Mucosa of stomach (tissue), 1 donor: Measurements from ENCODE around the gene KLHL1.

Experiments used
- H3K27me3 ChIP-seq: one replicate; pipeline ENCODE4 v1.7.0; 2013; ENCODE audit warnings: mild to moderate bottlenecking, low read length; ENCODE audit not compliant: control insufficient read depth, insufficient read depth
- H3K36me3 ChIP-seq: one replicate; pipeline ENCODE4 v1.7.0; 2013; ENCODE audit warnings: low read length; ENCODE audit not compliant: control insufficient read depth, insufficient read depth
- H3K4me1 ChIP-seq: one replicate; pipeline ENCODE4 v1.7.0; 2013; ENCODE audit warnings: mild to moderate bottlenecking, low read length; ENCODE audit not compliant: control insufficient read depth, insufficient read depth
- H3K4me3 ChIP-seq: one replicate; pipeline ENCODE4 v1.7.0; 2013; ENCODE audit warnings: low read length
- H3K9ac ChIP-seq: one replicate; pipeline ENCODE4 v1.7.0; 2013; ENCODE audit warnings: mild to moderate bottlenecking, low read length, moderate library complexity
- H3K9me3 ChIP-seq: one replicate; pipeline ENCODE4 v1.7.0; 2013; ENCODE audit warnings: mild to moderate bottlenecking, low read length, moderate library complexity; ENCODE audit not compliant: control insufficient read depth
- donor health status: Pancreatic carcinoma.

KLHL1 gene

DNA sequence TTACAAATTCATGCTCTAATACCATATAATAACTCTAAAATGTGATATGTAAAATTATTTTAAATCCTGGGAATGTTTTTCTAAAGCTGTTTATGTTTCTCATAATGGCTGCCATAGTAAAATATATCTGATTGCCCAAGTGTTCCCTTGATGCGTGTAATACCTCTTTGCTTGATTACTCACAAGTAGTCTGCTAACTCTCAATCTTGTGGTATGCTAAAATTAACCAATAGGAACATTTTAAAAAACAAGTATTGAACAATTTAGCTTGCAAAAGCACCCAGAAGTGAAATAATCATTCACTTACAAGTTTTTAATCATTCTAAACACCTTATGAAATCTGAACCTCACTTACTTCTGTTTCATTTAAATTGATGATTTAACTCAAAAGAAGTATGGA is 386.6 kb downstream of the KLHL1 start:
- no peak overlapping the region for H3K4me3 ChIP-seq
- H3K36me3 ChIP-seq, result no peaks in the 10 kb centered on the region
- no peaks in the 10 kb centered on the region for H3K27me3 ChIP-seq
- H3K9ac ChIP-seq, result no peak overlapping the region
- H3K4me1 ChIP-seq, result no peaks in the 10 kb centered on the region
- H3K9me3 ChIP-seq, result no peaks in the 10 kb centered on the region

DNA sequence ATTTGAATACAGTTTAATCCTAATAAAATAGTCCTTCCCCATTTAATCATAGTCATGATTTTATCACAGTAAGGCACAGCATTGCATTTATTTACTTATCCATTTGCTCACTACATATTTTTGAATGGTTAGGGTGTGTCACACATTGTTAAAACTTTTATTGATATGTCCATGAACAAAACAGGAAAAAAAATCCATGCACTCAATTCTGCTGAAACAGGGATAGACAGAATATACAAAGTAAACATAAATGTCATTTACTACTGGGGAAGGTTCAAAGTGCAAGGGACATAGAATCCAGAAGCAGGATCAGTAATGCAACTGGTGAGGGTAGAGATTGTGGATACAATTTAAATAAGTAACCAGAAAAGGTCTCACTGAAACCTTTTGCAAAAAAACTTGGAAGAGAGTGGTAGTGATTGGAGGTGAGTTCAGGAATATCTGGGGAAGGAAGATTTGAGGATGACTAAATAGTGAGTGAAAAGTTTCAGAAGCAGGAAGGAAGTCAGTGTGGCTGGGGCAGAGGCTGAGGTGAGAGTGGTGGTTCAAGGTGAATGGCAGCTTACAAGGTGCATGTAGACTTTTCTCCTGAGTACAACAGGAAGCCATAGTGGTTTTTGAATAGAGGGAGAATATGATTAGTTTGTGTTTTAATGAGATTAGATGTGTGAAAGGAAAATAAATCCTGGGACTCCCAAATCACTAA is 387.8 kb downstream of the KLHL1 start:
- no peak overlapping the region for H3K9ac ChIP-seq
- H3K4me1 ChIP-seq, result no peaks in the 10 kb centered on the region
- H3K36me3 ChIP-seq, result no peaks in the 10 kb centered on the region
- no peak overlapping the region for H3K4me3 ChIP-seq
- H3K9me3 ChIP-seq, result no peaks in the 10 kb centered on the region
- no peaks in the 10 kb centered on the region for H3K27me3 ChIP-seq

DNA sequence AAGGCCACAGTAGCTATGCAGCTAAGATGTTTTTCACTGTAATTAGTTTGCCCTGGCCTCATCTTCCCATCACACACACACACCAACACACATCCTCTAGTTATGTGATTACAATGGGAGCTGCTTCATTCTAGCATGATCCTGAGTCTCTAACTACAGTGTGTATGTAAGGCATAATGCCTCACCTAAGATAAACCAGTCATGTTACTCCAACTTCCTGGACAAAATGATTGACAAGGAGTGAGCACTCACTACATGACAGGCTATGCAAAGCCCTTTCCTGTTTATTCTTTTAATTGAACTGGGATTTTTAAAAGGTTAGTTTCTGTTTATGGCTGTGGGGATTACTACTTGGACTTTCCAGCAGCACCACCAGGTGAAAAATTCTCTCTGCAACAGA is 401.4 kb downstream of the KLHL1 start:
- H3K36me3 ChIP-seq, result no peaks in the 10 kb centered on the region
- no peaks in the 10 kb centered on the region for H3K4me1 ChIP-seq
- no peaks in the 10 kb centered on the region for H3K27me3 ChIP-seq
- H3K9me3 ChIP-seq, result no peaks in the 10 kb centered on the region
- H3K4me3 ChIP-seq, result no peak overlapping the region
- no peak overlapping the region for H3K9ac ChIP-seq

DNA sequence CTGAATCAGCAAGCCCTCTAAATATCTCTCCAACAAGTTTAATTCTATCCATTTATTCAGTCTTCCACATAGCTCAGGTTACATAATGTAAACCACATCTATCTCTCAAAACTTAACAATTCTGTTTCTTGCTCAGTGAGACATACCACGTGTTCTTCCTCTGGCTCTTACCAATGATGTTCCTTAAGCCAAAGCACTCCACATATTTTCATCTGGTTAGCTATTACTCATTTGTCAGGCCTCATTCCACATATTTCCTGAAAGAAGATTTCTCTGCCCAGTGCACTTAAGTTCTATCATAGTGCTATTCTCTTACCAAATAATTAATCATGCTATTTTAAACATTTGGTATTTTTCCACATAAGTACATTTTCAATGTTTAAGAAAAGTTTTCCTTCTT is 403.9 kb downstream of the KLHL1 start:
- Histone ChIP-seq H3K36me3 (no peaks in the 10 kb centered on the region), H3K9me3 (no peaks in the 10 kb centered on the region), H3K4me3 (no peak overlapping the region), H3K4me1 (no peaks in the 10 kb centered on the region), H3K9ac (no peak overlapping the region), H3K27me3 (no peaks in the 10 kb centered on the region)

DNA sequence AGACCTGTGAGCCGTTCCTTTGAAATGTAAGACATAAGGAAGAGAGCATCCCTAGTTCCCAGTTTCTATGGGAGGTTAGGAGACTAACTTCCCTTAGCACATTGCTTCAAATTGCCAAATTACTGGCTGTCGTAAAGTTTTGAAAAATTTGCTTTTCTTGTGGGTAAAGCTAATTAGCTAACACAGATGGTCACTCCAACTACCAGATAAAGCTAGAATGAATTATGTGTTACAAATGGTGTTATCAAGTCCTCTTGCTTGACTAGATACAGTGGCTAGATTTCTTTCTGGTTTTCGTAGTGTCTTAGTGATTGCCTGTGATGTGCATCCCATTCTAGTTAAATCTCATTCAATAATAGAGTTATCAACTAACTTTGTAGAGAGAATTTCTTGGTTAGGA is 417.3 kb downstream of the KLHL1 start:
- Histone ChIP-seq H3K9me3 (no peaks in the 10 kb centered on the region), H3K27me3 (no peaks in the 10 kb centered on the region), H3K9ac (no peak overlapping the region), H3K4me3 (no peak overlapping the region), H3K36me3 (no peaks in the 10 kb centered on the region), H3K4me1 (no peaks in the 10 kb centered on the region)

DNA sequence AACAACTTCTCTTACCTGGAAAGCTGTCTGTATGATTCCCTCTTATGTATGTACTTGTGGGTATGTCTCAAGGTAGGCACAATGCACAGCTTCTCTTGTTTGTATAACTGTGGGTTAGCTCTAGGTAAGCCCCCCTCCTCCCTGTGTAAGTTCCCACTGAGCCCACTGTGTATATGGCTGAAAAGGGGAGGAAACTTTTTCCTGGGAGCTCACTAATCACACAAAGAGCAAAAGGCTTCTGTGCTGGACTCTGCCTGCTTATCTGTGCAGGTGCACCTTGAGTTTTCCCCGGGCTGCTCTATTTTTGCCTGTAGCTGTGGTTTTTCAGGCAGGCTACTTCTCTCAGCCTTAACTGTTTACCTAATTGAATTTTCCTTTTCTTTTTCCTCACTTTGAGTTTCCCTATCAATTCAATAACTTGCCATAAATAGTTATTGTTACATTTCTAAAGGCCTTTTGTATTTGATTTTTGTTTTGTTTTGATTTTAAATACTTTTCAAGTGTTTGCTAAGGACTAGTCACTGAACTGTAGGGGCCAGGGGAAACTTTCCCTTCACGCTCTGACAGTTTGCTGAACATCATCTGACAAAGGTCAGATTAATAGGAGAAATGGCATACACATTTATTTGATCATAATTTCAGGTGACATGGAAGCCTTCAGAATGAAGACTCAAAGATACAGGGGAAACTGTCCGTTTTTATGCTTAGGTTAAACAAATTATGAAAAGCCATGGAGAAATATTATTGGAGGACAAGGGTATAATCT is 424.1 kb downstream of the KLHL1 start:
- no peaks in the 10 kb centered on the region for H3K27me3 ChIP-seq
- H3K9ac ChIP-seq, result no peak overlapping the region
- no peaks in the 10 kb centered on the region for H3K4me1 ChIP-seq
- no peak overlapping the region for H3K4me3 ChIP-seq
- no peaks in the 10 kb centered on the region for H3K9me3 ChIP-seq
- H3K36me3 ChIP-seq, result no peaks in the 10 kb centered on the region

DNA sequence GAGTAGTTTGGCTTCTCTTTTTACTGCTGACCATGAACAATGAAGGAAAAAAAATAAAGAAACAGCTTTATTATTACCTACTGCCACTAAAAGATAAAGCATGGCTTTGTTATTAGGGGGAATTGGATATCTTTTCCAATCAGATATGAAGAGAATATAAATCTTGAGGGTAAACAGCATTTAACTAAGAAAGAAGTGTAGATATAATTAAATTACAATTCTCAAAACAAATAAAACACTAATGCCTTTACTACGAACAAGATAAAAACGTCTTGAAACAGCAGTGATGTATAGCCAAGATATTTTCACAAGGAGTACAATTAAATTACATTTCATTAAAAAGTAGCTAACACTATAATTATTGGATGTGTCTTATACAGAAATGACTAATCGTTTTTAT is 426.5 kb downstream of the KLHL1 start:
- Histone ChIP-seq H3K4me3 (no peak overlapping the region), H3K4me1 (no peaks in the 10 kb centered on the region), H3K9me3 (no peaks in the 10 kb centered on the region), H3K9ac (no peak overlapping the region), H3K36me3 (no peaks in the 10 kb centered on the region), H3K27me3 (no peaks in the 10 kb centered on the region)

DNA sequence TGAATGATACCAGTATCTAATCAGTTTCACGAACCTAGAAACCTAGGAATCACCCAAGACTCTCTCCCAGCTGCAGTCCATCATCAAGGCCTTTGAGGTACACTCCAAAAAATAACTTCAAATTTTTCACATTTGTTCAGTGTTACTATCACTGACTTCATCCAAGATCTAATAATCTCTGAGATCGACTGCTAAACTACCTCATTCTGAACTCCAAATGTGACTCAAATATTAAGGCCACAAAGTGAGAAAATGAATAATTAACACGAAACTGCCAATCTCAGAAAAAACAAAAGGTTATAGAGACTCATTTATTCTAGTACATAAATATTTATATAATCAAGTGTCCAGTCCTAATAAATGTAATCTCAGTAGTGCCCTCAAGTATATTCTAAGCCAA is 430.9 kb downstream of the KLHL1 start:
- H3K27me3 ChIP-seq, result no peaks in the 10 kb centered on the region
- no peaks in the 10 kb centered on the region for H3K36me3 ChIP-seq
- no peak overlapping the region for H3K4me3 ChIP-seq
- no peaks in the 10 kb centered on the region for H3K9me3 ChIP-seq
- no peak overlapping the region for H3K9ac ChIP-seq
- H3K4me1 ChIP-seq, result no peaks in the 10 kb centered on the region

DNA sequence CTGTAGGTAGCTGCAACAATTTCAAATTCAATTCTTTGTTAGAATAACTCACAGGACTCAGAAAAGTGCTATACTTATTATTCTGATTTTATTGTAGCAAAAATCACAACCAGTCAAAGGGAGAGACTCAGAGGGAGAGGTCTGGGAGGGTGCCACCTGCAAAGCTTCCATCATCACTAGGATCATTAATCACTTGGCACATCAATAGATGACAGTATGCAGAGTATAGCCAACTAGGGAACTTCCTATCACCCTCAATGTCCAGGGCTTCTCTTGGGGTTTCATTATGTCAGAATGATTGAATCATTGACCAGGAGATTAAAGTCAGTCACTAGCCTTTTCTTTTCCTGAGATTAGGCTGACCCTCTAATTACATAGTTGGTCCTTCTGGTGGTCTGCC is 432.0 kb downstream of the KLHL1 start:
- H3K4me1 ChIP-seq, result no peaks in the 10 kb centered on the region
- H3K4me3 ChIP-seq, result no peak overlapping the region
- H3K9me3 ChIP-seq, result no peaks in the 10 kb centered on the region
- H3K9ac ChIP-seq, result no peak overlapping the region
- H3K36me3 ChIP-seq, result no peaks in the 10 kb centered on the region
- no peaks in the 10 kb centered on the region for H3K27me3 ChIP-seq

DNA sequence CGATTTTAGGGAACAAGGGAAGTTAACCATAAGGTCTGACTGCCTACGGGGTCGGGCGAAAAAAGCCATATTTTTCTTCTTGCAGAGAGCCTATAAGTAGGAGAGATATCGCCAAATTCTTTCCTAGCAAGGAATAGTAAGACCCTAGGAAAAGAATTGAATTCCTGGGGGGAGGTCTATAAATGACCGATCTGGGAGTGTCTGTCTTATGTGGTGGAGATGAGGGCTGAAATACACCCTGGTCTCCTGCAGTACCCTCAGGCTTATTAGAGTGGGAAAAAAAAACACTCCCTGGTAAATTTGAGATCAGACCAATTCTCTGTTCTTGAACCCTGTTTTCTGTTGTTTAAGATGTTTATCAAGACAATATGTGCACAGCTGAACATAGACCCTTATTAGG is 448.1 kb downstream of the KLHL1 start:
- no peak overlapping the region for H3K4me3 ChIP-seq
- no peak overlapping the region for H3K9ac ChIP-seq
- no peaks in the 10 kb centered on the region for H3K9me3 ChIP-seq
- H3K4me1 ChIP-seq, result no peaks in the 10 kb centered on the region
- H3K36me3 ChIP-seq, result no peaks in the 10 kb centered on the region
- no peaks in the 10 kb centered on the region for H3K27me3 ChIP-seq

DNA sequence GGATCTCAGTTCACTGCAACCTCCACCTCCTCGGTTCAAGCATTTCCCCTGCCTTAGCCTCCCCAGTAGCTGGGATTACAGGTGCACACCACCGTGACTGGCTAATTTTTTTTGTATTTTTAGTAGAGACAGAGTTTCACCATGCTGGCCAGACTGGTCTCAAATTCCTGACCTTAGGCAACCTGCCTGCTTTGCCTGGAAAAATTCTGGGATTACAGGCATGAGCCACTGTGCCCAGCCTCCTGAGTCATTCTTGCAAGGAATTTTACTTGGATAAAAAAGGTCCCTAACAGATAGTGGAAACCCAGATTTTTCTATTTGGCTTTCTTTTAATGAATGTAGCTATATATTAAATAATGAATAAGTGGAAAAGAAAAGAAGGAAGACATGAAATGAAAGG is 450.6 kb downstream of the KLHL1 start:
- Histone ChIP-seq H3K4me1 (no peaks in the 10 kb centered on the region), H3K36me3 (no peaks in the 10 kb centered on the region), H3K9ac (no peak overlapping the region), H3K27me3 (no peaks in the 10 kb centered on the region), H3K4me3 (no peak overlapping the region), H3K9me3 (no peaks in the 10 kb centered on the region)

DNA sequence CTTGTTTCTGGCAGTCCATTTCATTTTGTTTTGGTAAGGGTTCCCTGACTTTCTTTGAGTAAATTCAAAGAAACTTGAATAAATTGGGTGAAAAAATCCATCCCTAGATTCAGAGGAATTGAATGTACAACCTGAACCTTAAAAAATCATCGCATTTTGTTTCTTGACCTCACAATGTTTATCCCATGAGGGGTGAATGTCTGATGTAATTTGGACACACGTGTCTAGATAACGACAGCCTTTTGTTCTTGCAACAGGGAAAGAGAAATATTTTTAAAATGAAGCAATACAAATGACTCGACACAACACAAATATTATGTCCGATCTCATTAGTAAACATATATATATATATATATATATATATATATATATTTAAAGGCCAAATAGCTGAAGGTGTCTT is 453.9 kb downstream of the KLHL1 start:
- no peaks in the 10 kb centered on the region for H3K27me3 ChIP-seq
- no peaks in the 10 kb centered on the region for H3K9me3 ChIP-seq
- H3K9ac ChIP-seq, result no peak overlapping the region
- no peaks in the 10 kb centered on the region for H3K4me1 ChIP-seq
- H3K36me3 ChIP-seq, result no peaks in the 10 kb centered on the region
- no peak overlapping the region for H3K4me3 ChIP-seq
